ENCODE data around the gene ARHGAP6. TPM values are rescaled to one million over a fixed set of nuclear protein-coding genes. Genes with fewer than 3 reads are reported as not detected.

Gene ARHGAP6
- total RNA-seq, 2 donors from 2014 or later, result 0.07 to 0.14 TPM

DNA sequence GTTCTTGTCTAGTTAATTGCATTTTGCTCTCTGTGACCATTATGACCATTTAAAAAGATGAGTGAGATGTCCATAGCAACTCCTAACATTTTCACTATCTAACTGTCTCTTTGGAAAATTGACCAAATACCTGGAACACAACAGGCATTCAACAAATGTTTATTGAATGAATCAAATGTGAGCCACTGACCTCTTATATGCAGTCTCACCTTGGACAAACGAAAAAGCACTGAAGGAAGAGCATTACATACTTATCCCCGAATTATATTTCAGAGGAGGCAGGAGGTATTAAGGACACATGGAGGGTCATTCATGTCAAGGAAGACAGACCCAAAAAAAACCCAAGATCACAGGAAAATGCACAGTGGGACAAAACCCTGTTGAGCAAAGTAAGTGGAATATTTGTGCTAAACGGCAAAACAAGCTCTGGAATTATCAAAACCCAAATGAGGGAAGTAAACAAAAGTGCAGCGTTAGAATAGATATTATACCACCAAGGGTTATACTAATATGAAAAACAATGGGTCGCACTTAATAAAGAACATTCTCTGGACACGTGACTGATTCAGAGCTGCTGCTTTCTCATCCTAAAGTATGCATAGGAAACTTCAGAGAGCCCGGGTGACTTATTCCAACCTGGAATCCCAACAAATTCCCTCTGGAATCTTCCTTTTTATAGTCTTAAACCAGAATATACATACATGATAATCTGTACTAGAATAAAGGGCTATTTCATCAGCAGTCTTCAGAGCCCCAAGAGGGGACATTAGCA is 240.6 kb downstream of the ARHGAP6 start:
- Mint-ChIP-seq H3K9me3 (no peaks in the 10 kb centered on the region), H3K36me3 (no peaks in the 10 kb centered on the region), H3K27ac (no peak overlapping the region), H3K4me3 (no peak overlapping the region), H3K27me3 (peaks cover 0 to 7% of the 10 kb centered on the region in 2 donors), H3K4me1 (ENCODE audit: low read depth in 2 of 2) (peaks cover 4 to 7% of the 10 kb centered on the region in 2 donors)
- ATAC-seq (no peak), DNase-seq (ENCODE audit: low spot score) (no peak)

DNA sequence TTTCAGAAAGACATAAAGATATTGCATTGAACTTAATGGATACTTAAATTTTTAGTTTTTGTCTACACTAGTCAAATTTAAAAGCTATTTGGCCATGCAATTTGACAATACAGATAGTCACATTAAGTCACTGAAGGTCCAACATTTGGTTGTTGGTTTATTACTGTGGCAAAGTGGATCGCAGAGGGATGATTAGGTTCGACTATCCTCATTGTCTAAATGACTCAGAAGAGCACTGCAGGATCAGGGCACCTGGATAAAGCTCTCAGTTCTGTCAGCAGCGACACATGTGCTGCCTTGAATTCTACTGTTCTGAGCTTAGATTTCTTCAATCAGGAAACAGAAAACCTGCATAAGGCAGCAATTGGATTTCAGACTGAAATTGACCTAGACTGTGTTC is 241.8 kb downstream of the ARHGAP6 start:
- Mint-ChIP-seq H3K27me3 (peaks cover 0 to 7% of the 10 kb centered on the region in 2 donors), H3K36me3 (no peaks in the 10 kb centered on the region), H3K4me3 (no peak overlapping the region), H3K27ac (no peak overlapping the region), H3K9me3 (no peaks in the 10 kb centered on the region), H3K4me1 (ENCODE audit: low read depth in 2 of 2) (peaks cover 4 to 7% of the 10 kb centered on the region in 2 donors)
- ATAC-seq (no peak), DNase-seq (ENCODE audit: low spot score) (no peak)

DNA sequence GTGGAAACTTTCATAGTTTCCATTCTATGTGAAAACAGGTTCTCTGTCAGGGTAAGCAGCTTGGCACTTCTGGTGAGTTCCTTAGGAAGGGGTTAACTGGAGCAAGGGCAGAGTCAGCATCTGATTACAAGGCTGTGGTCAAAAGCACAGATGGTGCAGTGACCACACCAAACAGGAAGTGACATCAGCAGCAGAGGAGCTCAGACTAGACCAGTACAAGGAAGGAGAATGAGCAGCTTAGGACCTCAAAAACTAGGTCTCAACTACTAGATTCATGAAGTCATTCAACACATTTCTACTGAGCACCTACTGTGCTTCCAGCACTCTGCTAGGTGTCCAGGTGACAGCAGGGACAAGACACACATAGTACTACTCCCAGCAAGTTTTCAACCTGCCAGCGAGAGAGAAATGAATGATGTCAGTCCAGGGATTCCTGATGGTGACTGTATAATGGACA is 242.3 kb downstream of the ARHGAP6 start:
- DNase-seq (ENCODE audit: low spot score) (no peak), ATAC-seq (peak; percentile 62 to 65)
- peaks cover 0 to 7% of the 10 kb centered on the region in 2 donors for H3K27me3 Mint-ChIP-seq
- H3K4me1 Mint-ChIP-seq (ENCODE audit: low read depth in 2 of 2), result peaks cover 4 to 7% of the 10 kb centered on the region in 2 donors
- H3K36me3 Mint-ChIP-seq, result no peaks in the 10 kb centered on the region
- no peak overlapping the region for H3K27ac Mint-ChIP-seq
- H3K4me3 Mint-ChIP-seq, result no peak overlapping the region
- no peaks in the 10 kb centered on the region for H3K9me3 Mint-ChIP-seq

DNA sequence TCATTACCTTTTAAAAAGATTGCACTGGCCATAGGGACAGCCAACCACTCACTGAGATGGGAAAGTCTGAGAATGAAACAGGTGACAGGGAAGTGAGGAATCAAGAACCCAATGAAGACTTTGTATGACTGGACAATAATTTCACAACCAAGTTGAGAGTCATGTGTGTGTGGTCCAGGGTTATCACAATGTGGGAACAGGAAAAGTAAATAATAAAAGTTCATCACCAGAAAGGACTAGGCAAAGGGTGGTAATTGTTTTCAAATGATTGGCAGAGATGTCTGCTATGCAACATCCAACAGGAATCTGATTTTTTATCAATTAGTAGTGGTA is 243.2 kb downstream of the ARHGAP6 start:
- Mint-ChIP-seq H3K27ac (peak overlapping the region in 1 of 2 donors; percentile 7), H3K9me3 (no peaks in the 10 kb centered on the region), H3K27me3 (peaks cover 0 to 7% of the 10 kb centered on the region in 2 donors), H3K36me3 (no peaks in the 10 kb centered on the region), H3K4me3 (peak overlapping the region; percentile 2), H3K4me1 (ENCODE audit: low read depth in 2 of 2) (peaks cover 4 to 7% of the 10 kb centered on the region in 2 donors)
- ATAC-seq (no peak), DNase-seq (ENCODE audit: low spot score) (no peak)

DNA sequence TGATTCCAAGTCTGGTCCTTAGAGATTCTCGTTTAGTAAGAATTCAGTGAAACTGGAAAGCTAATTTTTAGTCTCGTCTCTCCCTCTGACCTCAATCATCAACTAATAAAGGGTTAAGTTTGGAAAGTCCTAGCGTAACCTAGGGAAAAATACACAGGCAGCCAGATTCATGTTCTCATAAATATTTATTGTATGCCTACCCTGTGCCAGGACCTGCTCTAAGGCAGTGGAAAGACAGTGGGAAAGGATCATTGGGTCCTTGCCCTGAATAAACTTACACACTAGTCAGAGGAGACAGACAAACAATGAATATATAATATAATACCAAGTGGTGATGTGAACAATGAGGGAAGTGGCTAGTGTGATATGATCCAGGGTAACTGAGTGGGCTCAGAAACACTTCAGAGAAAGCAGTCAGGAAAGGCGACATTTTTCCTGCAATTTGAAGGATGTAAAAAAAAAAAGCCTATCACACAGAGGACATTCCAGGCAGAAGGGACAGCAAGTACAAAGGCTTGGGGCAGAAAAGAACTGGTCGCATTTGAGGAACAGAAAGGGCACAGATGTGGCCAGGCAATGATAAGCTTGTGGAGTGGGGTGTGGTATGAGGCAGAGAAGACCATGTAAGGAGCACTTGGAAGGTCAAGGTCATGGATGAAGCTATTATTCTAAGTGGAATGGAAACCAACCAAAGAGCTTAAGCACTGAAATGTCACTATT is 243.8 kb downstream of the ARHGAP6 start:
- peak overlapping the region in 1 of 2 donors; percentile 7 for H3K27ac Mint-ChIP-seq
- peaks cover 4 to 7% of the 10 kb centered on the region in 2 donors for H3K4me1 Mint-ChIP-seq (ENCODE audit: low read depth in 2 of 2)
- peaks cover 0 to 6% of the 10 kb centered on the region in 2 donors for H3K27me3 Mint-ChIP-seq
- H3K4me3 Mint-ChIP-seq, result peak overlapping the region; percentile 2
- H3K9me3 Mint-ChIP-seq, result no peaks in the 10 kb centered on the region
- H3K36me3 Mint-ChIP-seq, result no peaks in the 10 kb centered on the region
- DNase-seq (ENCODE audit: low spot score) (no peak), ATAC-seq (no peak)

DNA sequence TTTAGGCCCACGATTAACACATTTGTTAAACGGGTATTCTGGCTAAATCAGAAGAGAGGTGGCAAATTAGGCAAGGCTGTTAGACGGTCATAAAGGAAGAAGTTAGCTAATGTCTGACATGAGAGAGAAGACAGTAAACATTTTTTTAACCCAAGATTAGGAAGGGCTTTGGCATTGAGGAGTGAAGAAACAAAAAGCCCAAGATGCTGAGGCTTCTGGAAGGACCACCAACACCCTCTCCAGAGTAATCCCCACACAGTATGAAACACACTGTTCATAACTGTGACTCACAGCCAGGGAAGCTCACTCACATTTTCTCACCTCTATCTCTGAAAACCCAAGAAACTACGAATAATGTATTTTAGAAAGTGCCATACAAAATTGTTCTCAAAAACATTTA is 244.9 kb downstream of the ARHGAP6 start:
- ATAC-seq, result no peak
- Mint-ChIP-seq H3K27ac (no peak overlapping the region), H3K36me3 (no peaks in the 10 kb centered on the region), H3K9me3 (no peaks in the 10 kb centered on the region), H3K27me3 (no peaks in the 10 kb centered on the region), H3K4me1 (ENCODE audit: low read depth in 2 of 2) (peaks cover 4% of the 10 kb centered on the region in 2 donors), H3K4me3 (no peak overlapping the region)
- DNase-seq (ENCODE audit: low spot score), result no peak

DNA sequence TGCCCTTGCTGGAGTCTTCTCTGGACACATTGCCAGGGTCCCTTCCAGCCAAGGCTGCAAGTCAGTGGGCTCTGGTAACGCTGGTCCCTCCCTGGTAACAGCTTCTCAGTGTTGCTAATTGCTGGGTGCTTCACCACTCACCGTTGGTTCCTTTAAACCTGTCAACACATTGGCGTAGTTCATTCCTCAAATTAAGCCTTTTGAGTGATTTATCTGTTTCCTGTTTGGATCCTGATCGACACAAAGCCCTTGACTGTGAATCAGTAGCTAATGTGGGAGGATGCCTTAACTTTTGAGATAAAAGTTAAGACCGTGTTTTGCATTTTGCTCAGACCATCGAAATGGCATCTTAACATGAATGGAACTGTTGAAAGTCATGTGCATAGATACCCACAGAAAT is 246.6 kb downstream of the ARHGAP6 start:
- no peaks in the 10 kb centered on the region for H3K36me3 Mint-ChIP-seq
- DNase-seq (ENCODE audit: low spot score), result no peak
- H3K27ac Mint-ChIP-seq, result no peak overlapping the region
- no peak overlapping the region for H3K4me3 Mint-ChIP-seq
- H3K27me3 Mint-ChIP-seq, result no peaks in the 10 kb centered on the region
- no peaks in the 10 kb centered on the region for H3K9me3 Mint-ChIP-seq
- no peak for ATAC-seq
- peaks cover 4% of the 10 kb centered on the region in 2 donors for H3K4me1 Mint-ChIP-seq (ENCODE audit: low read depth in 2 of 2)

DNA sequence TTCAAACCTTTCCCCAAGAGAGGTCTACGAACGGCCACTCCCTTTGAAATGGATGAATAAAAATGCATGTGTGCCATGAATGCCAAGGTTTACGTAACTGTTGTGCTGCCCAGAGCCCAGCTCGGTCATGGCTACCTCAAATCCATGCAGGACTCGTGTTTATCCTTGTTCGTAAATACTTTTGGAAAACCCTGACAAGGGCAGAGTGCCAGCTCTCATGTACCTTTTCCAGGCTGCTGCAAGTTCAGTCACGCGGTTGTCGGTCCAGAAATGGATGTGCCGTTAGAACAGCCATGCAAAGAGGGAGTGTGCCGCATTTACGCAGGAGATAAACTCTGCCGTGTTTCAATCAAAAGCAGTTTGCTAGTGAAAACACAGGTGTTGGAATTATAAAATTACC is 249.1 kb downstream of the ARHGAP6 start:
- ATAC-seq, result no peak
- Mint-ChIP-seq H3K9me3 (no peaks in the 10 kb centered on the region), H3K27ac (no peak overlapping the region), H3K36me3 (no peaks in the 10 kb centered on the region), H3K4me1 (ENCODE audit: low read depth in 2 of 2) (no peaks in the 10 kb centered on the region), H3K27me3 (no peaks in the 10 kb centered on the region), H3K4me3 (no peak overlapping the region)
- DNase-seq (ENCODE audit: low spot score), result no peak

DNA sequence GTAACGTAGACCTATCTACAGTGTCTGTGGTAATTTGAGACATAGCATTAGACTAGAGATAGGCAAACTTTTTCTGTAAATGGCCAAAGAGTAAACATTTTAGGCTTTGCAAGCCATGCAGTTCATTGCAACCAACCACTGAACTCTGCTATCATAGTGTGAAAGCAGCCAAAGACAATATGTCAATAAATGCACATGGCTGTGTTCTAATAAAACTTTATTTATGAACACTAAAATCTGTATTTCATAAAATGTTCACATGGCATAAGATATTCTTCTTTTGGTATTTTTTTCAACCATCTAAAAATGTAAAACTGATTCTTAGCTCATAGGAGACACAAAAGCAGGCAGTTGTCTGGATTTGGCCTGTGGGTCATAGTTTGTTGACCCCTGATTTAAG is 251.6 kb downstream of the ARHGAP6 start:
- DNase-seq (ENCODE audit: low spot score) (no peak), ATAC-seq (no peak)
- Mint-ChIP-seq H3K4me3 (no peak overlapping the region), H3K9me3 (no peaks in the 10 kb centered on the region), H3K27ac (no peak overlapping the region), H3K27me3 (no peaks in the 10 kb centered on the region), H3K36me3 (no peaks in the 10 kb centered on the region), H3K4me1 (ENCODE audit: low read depth in 2 of 2) (no peaks in the 10 kb centered on the region)

DNA sequence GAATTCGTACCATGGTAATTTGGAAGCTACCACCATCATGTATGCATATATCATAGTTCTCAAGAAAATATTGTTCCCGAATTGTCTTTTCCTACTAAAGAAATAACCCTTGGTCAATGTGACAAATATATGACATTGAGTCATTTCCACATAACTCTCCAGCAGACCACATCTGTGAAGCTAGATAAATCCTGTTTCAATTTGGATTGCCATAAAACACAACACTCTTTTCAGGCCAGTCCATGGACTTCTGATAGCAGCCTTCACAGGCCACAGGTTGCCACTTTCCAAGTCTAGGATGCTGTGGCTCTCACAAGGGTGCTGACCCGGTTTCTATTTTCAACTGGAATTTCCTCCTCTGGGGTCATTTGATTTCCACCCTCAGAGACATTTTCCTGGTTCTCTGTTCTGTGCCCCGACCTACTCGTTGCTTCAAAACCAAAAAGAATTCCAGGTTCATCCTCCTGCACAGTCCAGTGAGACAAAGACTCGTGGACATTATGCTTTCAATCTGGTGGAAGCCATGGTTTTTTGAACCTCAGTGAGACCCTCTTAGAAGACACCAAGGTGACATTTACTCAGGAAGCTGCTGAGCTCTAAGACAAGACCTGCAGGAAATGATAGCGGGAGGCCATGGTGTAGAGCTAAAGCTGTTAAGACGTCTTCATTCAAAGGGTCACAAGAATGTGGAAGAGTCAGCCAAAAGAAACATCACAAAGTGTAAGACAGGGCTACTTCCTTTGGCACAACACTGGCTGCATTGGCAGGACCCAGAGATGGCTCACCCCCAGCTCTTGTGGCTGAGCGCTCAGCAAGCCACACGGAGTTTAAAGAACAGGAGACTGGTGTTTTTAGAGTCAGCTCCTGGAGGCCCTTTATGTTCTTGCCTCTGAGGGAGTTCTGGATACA is 252.8 kb downstream of the ARHGAP6 start:
- ATAC-seq (no peak), DNase-seq (ENCODE audit: low spot score) (no peak)
- Mint-ChIP-seq H3K27ac (no peak overlapping the region), H3K36me3 (no peaks in the 10 kb centered on the region), H3K4me3 (no peak overlapping the region), H3K27me3 (no peaks in the 10 kb centered on the region), H3K4me1 (ENCODE audit: low read depth in 2 of 2) (no peaks in the 10 kb centered on the region), H3K9me3 (no peaks in the 10 kb centered on the region)

DNA sequence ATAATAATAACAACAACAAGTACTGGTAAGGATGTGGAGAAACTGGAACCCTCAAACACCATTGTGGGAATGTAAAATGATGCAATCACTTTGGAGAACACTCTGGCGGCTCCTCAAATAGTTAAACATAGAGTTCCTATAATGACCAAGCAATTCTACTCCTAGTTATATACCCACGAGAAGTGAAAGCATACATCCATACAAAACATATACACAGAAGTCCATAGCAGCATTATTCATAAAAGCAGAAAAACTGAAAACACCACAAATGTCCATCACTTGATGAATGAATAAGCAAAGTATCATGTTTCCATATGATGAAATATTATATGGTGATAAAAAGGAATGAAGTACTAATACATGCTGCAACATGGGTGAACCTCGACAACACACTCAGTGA is 255.8 kb downstream of the ARHGAP6 start:
- Mint-ChIP-seq H3K4me1 (ENCODE audit: low read depth in 2 of 2) (no peaks in the 10 kb centered on the region), H3K27me3 (peaks cover 0 to 5% of the 10 kb centered on the region in 2 donors), H3K9me3 (no peaks in the 10 kb centered on the region), H3K36me3 (no peaks in the 10 kb centered on the region), H3K27ac (no peak overlapping the region), H3K4me3 (no peak overlapping the region)
- ATAC-seq (no peak), DNase-seq (ENCODE audit: low spot score) (no peak)

DNA sequence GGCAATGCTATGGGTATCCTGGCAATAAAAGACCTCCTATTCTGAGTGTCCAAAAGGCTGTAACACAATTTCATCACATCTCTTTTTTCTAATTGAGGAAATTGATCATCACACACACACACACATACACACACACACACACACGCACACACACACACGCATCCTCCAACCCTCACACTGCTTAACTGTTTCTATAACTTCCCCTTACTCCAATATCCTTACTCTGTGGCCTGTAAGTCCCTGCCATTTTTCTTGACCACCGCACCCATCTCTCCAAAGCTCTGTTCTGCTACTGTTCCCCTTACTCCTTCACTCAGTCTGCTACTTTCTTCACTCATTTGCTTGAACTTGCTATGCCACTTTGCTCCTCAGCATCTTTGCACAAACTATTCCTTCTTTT is 256.9 kb downstream of the ARHGAP6 start:
- DNase-seq (ENCODE audit: low spot score), result no peak
- Mint-ChIP-seq H3K36me3 (no peaks in the 10 kb centered on the region), H3K4me1 (ENCODE audit: low read depth in 2 of 2) (no peaks in the 10 kb centered on the region), H3K27me3 (peaks cover 0 to 5% of the 10 kb centered on the region in 2 donors), H3K9me3 (no peaks in the 10 kb centered on the region), H3K4me3 (no peak overlapping the region), H3K27ac (no peak overlapping the region)
- ATAC-seq, result no peak

DNA sequence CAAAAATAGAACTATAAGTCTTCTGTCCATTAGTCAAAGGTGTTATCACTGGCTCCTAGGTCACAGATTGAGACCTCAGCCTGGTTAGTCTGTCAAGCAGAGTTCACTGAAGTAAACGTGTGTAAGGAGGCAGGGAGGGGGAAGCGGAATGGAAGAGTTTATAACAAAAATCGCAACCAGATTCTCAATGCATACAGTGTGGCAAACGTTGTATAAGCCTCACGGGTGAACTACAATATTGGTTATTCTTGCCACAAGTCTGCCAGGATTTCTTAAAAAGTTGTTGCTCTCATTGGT is 257.7 kb downstream of the ARHGAP6 start:
- ATAC-seq (no peak), DNase-seq (ENCODE audit: low spot score) (no peak)
- Mint-ChIP-seq H3K27ac (no peak overlapping the region), H3K4me3 (no peak overlapping the region), H3K9me3 (no peaks in the 10 kb centered on the region), H3K27me3 (peaks cover 0 to 5% of the 10 kb centered on the region in 2 donors), H3K36me3 (no peaks in the 10 kb centered on the region), H3K4me1 (ENCODE audit: low read depth in 2 of 2) (no peaks in the 10 kb centered on the region)
